GM12892 (cell line): ENCODE measurements around the gene CLIC5.

Source experiments
- POLR2A ChIP-seq: IDR thresholded peaks from 2 replicates; pipeline ENCODE4 v1.6.1; 2011; ENCODE audit warnings: low read depth, low read length, control low read depth
- POLR2AphosphoS5 ChIP-seq: IDR thresholded peaks from 2 replicates; pipeline ENCODE4 v1.6.1; 2011; ENCODE audit warnings: low read depth, low read length, control low read depth
- TAF1 ChIP-seq: IDR thresholded peaks from 2 replicates; pipeline ENCODE4 v1.6.1; 2011; ENCODE audit warnings: low read depth, mild to moderate bottlenecking, control low read depth, low read length, borderline replicate concordance

DNA sequence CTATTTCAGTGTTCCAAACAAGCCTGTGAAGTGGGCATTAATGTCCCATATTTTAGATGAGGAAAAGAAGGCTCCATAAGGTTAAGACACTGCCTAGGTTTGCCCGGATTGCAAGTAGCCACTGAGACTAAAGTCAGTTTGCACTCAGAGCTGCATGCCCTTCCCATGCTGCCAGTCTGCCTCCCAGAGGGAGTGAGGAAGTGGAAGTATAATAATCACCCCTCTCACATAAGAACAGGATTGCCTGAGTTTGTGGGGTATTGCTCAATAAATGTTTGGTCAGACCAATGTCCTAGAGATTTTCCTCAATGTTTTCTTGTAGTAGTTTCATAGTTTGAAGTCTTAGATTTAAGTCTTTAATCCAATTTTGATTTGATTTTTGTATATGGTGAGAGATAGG lies 43.9 kb upstream of the CLIC5 start:
- TF ChIP-seq POLR2A (no peak), POLR2AphosphoS5 (no peak), TAF1 (no peak)
